GM21367 (cell line): Measurements from ENCODE around the gene SYP.
"Not testable (repeated sequence)": the region's sequence is repeated elsewhere in the genome, so short reads cannot be mapped to it uniquely, and the experiment has no call there.

ENCODE experiments used
- ATAC-seq: cut with Tn5 transposase; IDR thresholded peaks from one replicate; pipeline ENCODE4 v1.9.1; 2021; ENCODE audit not compliant: unreplicated experiment

SYP gene

GRCh38 chrX:49142264-49142663, 57.7 kb downstream of the SYP start:
- ATAC-seq: not testable (repeated sequence)

GRCh38 chrX:49139713-49140112, 60.3 kb downstream of the SYP start:
- no peak for ATAC-seq
